Subcutaneous abdominal adipose tissue (tissue), 5 donors: Measurements from ENCODE around the gene CHIT1.

ENCODE experiments used
- H3K27ac ChIP-seq: one replicate; pipeline ENCODE4 v1.7.0; 2013; ENCODE audit warnings: low read depth, mild to moderate bottlenecking, inconsistent platforms, low read length, moderate library complexity
- H3K27me3 ChIP-seq, 5 donors: one replicate each; pipeline ENCODE4 v1.7.0; 2013; ENCODE audit warnings: low read length in 5 of 5, inconsistent platforms in 1 of 5; ENCODE audit not compliant: control insufficient read depth in 5 of 5, insufficient read depth in 4 of 5
- H3K36me3 ChIP-seq, 5 donors: one replicate each; pipeline ENCODE4 v1.7.0; 2013; ENCODE audit warnings: low read length in 5 of 5; ENCODE audit not compliant: control insufficient read depth in 5 of 5, insufficient read depth in 5 of 5
- H3K4me1 ChIP-seq, 5 donors: one replicate each; pipeline ENCODE4 v1.7.0; 2013; ENCODE audit warnings: low read length in 5 of 5, mild to moderate bottlenecking in 3 of 5, moderate library complexity in 1 of 5; ENCODE audit not compliant: control insufficient read depth in 5 of 5, insufficient read depth in 5 of 5
- H3K4me3 ChIP-seq, 5 donors: one replicate each; pipeline ENCODE4 v1.7.0; 2013; ENCODE audit warnings: low read length in 5 of 5, low read depth in 1 of 5
- H3K9ac ChIP-seq, 5 donors: one replicate each; pipeline ENCODE4 v1.7.0; 2013; ENCODE audit warnings: low read length in 5 of 5, mild to moderate bottlenecking in 4 of 5, moderate library complexity in 3 of 5
- H3K9me3 ChIP-seq, 5 donors: one replicate each; pipeline ENCODE4 v1.7.0; 2013; ENCODE audit warnings: low read length in 5 of 5; ENCODE audit not compliant: control insufficient read depth in 5 of 5
- donor health status: healthy.
- donor health status: healthy.
- donor health status: healthy.
- donor health status: healthy.
- donor health status: healthy.

CHIT1 gene

GRCh38 chr1:203177470-203178039, 51.9 kb downstream of the CHIT1 start:
- Histone ChIP-seq H3K4me1 (peaks cover 0 to 19% (median 11%) of the 10 kb centered on the region in 5 donors), H3K27ac (no peak overlapping the region), H3K36me3 (no peaks in the 10 kb centered on the region), H3K9ac (no peak overlapping the region), H3K9me3 (no peaks in the 10 kb centered on the region), H3K4me3 (no peak overlapping the region), H3K27me3 (peaks cover 0 to 2% (median 0%) of the 10 kb centered on the region in 5 donors)

GRCh38 chr1:203177036-203177405, 52.5 kb downstream of the CHIT1 start:
- no peak overlapping the region for H3K4me3 ChIP-seq
- H3K4me1 ChIP-seq: peaks cover 0 to 19% (median 11%) of the 10 kb centered on the region in 5 donors
- H3K27me3 ChIP-seq: peaks cover 0 to 2% (median 0%) of the 10 kb centered on the region in 5 donors

DNA sequence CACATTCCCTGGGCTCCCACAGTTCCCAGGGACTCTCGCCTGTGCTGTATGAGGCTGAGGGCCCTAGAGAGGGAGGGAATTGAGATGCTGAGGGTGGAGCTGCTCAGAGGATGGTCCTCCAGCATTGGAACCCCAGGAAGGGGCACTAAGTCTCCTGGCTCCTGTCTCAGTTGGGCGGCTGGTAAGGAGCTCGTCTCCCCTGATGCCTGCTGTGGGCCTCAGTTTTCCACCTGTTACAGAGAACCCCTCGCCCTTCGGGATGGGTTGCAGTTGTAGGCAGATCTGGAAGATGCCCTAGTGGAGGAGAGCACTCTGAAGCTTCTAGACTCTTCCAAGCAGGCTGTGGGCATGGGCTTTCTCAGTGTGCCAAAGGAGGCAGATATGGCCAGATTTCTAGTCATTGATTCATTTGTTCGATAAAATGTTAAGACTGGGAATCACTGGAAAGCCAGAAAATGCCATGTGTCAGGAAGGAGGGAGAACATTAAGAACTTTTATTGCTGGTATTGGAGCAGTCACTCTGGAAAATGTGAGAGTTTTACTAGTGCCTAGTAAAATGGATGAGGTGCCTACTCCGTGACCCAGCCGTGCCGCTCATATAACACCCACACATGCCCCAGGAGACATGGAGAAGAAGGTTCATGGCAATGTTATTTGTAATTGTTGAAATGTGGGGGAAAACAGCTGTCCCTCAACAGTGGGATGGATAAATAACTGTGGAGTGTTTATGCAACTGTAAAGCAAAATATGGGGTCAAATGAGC, 53.0 kb downstream of the CHIT1 start:
- H3K36me3 ChIP-seq: no peaks in the 10 kb centered on the region
- H3K4me3 ChIP-seq: no peak overlapping the region
- H3K27me3 ChIP-seq: peaks cover 0 to 2% (median 0%) of the 10 kb centered on the region in 5 donors
- no peak overlapping the region for H3K9ac ChIP-seq
- H3K27ac ChIP-seq: no peak overlapping the region
- no peaks in the 10 kb centered on the region for H3K9me3 ChIP-seq
- H3K4me1 ChIP-seq: peaks cover 0 to 19% (median 11%) of the 10 kb centered on the region in 5 donors

More at GRCh38 chr1:203177036-203177405, 52.5 kb downstream of the CHIT1 start:
- no peaks in the 10 kb centered on the region for H3K36me3 ChIP-seq
- H3K9ac ChIP-seq: no peak overlapping the region
- no peaks in the 10 kb centered on the region for H3K9me3 ChIP-seq
- no peak overlapping the region for H3K27ac ChIP-seq

GRCh38 chr1:203175827-203176241, 53.6 kb downstream of the CHIT1 start:
- Histone ChIP-seq H3K4me3 (no peak overlapping the region), H3K27me3 (peaks cover 0 to 2% (median 0%) of the 10 kb centered on the region in 5 donors), H3K27ac (no peak overlapping the region), H3K36me3 (no peaks in the 10 kb centered on the region), H3K9ac (no peak overlapping the region), H3K4me1 (peaks cover 0 to 19% (median 11%) of the 10 kb centered on the region in 5 donors), H3K9me3 (no peaks in the 10 kb centered on the region)

DNA sequence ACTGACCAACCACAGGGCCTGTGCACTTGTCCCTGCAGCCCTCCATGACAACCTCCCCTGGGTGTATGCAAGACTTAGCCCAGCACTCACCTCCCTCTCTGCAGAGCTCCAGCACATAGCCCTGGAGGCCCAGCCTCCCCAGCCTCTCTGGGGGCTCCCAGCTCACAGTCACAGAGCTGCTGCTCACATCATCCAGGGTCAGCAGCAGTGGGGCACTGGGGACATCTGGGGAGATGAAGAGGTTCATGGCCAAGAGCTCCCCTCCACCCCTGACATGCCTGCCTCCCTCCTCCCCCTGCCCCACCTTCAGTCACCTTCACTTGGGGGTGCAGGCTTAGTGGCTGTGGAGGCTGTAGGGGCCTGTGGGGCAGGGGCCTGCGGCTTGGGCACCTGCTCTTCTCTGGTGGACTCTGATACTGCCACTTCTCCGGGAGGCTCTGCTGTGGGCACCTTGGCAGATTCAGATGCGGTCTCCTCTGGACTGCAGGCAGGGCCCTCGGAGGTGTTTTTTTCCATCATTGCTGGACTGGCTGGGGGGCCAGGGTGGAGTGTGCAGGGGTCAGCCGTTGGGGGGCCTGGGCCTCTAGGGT, 54.1 kb downstream of the CHIT1 start, which contains the start of gene MYBPH:
Gene MYBPH (minus strand): TSS at position 590 of the 590 bp plus-strand sequence. CDS start 71 bp downstream, at position 519.
- H3K27me3 ChIP-seq: peaks cover 0 to 2% (median 0%) of the 10 kb centered on the region in 5 donors
- no peak within 1 kb of the TSS for H3K27ac ChIP-seq
- H3K4me1 ChIP-seq: peaks cover 0 to 19% (median 11%) of the 10 kb centered on the region in 5 donors
- H3K36me3 ChIP-seq: no peaks in the 10 kb centered on the region
- H3K9me3 ChIP-seq: no peaks in the 10 kb centered on the region
- no peak within 1 kb of the TSS for H3K4me3 ChIP-seq
- no peak within 1 kb of the TSS for H3K9ac ChIP-seq

DNA sequence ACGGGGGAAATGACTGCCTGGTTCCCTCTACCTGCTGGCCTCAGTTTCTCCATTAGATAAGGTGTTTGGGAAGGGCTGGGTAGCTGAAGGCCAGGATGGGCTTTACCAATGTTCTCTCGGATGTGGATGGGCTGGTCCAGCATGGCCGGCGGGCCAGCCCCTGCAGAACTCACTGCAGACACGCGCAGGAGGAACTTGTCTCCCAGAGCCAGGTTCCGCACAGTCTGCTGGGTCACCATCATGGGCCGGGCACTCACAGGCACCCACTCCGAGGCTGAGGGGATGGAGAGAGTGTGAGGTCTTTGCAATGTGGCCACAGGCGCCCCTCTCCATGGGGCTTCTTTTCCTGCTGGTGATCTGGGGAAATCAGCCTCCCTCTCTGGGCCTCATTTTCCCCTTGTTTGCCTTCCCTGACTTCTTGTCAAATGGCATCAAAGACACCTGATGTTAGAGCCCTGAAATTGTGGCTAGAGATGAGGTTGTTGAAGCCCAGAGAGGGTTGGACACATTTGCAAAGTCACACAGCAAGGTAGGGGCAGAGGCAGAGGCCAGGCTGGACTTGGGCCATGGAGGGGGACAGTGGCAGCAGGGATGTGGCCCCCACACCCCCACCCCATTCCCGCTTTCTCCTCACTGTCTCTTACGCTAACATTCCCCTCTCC, 55.0 kb downstream of the CHIT1 start:
- Histone ChIP-seq H3K27ac (no peak overlapping the region), H3K9me3 (no peaks in the 10 kb centered on the region), H3K27me3 (peaks cover 0 to 2% (median 0%) of the 10 kb centered on the region in 5 donors), H3K4me3 (no peak overlapping the region), H3K9ac (no peak overlapping the region), H3K36me3 (no peaks in the 10 kb centered on the region), H3K4me1 (peaks cover 0 to 19% (median 11%) of the 10 kb centered on the region in 5 donors)

DNA sequence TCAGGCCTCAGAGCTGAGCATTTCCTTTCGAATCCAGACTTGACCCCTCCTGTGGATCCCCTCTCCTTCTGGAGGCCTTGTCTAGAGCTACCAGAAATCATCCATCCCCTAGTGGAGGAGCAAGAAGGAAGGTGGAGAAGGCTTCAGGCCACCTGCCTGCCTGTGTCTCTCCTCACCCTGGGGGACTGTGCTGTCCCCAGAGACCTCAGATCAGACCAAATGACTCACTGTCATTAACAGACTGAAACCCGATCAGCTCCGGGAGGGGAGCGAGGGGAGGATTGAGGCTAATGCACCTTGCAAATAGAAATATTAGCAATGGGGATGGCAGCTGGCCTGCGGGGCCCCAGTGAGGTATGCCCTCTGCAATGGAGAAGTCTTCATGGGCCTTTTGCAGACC, 55.9 kb downstream of the CHIT1 start:
- peaks cover 0 to 2% (median 0%) of the 10 kb centered on the region in 5 donors for H3K27me3 ChIP-seq
- H3K9ac ChIP-seq: no peak overlapping the region
- H3K4me1 ChIP-seq: peaks cover 0 to 17% (median 11%) of the 10 kb centered on the region in 5 donors
- H3K9me3 ChIP-seq: no peaks in the 10 kb centered on the region
- no peak overlapping the region for H3K4me3 ChIP-seq
- H3K27ac ChIP-seq: no peak overlapping the region
- no peaks in the 10 kb centered on the region for H3K36me3 ChIP-seq

DNA sequence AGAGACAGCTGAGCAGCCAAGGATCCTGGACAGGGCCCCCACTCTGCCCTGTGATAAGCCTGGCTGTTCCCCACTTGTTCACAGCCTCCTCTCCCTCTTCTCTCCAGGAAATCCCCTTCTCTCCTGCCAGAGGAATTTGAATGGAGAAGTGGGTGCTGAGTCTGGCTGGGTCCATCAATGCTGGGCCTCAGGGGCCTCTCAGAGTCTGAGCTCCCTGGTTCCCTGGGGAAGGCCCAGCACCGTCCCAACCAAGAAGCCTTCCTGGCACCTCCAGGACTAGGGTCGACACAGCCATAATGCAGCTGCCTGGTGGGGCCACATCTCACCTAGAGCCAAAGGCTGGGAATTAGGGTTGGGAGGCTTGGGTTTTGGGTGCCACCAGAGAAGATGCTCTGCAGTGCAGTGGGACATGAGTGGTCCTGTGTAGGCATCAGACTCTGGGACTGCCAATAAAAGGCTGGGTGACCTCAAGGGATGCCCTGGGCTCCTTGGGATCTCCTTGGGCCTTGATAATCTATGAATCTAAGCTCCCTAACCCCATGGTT, 56.4 kb downstream of the CHIT1 start:
- Histone ChIP-seq H3K36me3 (no peaks in the 10 kb centered on the region), H3K9ac (no peak overlapping the region), H3K27me3 (peaks cover 0 to under 1% (median 0%) of the 10 kb centered on the region in 5 donors), H3K9me3 (no peaks in the 10 kb centered on the region), H3K4me1 (peaks cover 0 to 17% (median 11%) of the 10 kb centered on the region in 5 donors), H3K4me3 (no peak overlapping the region), H3K27ac (no peak overlapping the region)

- Histone ChIP-seq H3K4me3 (no peak overlapping the region), H3K27ac (no peak overlapping the region), H3K36me3 (no peaks in the 10 kb centered on the region), H3K27me3 (no peaks in the 10 kb centered on the region), H3K9ac (no peak overlapping the region), H3K9me3 (no peaks in the 10 kb centered on the region), H3K4me1 (peaks cover 0 to 14% (median 11%) of the 10 kb centered on the region in 5 donors)
These were observed 57.1 kb downstream of the CHIT1 start for GRCh38 chr1:203172184-203173010.
